ENCODE measurements around the gene RPL23.

DNA sequence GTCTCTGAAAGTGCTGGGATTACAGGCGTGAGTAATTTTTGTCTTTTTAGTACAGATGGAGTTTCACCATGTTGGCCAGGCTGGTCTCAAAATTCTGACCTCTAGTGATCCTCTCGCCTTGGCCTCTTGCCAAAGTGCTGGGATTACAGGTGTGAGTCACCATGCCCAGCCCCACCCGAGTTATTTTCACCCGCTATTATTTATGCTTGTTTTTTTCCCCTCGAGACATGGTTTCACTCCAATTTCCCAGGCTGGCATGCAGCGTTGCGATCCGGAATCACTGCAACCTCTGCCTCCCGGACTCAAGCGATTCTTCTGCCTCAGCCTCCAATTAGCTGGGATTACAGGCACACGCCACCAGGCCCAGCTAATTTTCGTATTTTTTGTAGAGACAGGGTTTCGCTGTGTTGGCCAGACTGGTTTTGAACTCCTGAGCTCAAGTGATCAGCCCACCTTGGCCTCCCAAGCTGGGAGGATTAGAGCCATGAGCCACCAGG lies 9.2 kb downstream of the RPL23 start:
- TF ChIP-seq, protein P1, sequence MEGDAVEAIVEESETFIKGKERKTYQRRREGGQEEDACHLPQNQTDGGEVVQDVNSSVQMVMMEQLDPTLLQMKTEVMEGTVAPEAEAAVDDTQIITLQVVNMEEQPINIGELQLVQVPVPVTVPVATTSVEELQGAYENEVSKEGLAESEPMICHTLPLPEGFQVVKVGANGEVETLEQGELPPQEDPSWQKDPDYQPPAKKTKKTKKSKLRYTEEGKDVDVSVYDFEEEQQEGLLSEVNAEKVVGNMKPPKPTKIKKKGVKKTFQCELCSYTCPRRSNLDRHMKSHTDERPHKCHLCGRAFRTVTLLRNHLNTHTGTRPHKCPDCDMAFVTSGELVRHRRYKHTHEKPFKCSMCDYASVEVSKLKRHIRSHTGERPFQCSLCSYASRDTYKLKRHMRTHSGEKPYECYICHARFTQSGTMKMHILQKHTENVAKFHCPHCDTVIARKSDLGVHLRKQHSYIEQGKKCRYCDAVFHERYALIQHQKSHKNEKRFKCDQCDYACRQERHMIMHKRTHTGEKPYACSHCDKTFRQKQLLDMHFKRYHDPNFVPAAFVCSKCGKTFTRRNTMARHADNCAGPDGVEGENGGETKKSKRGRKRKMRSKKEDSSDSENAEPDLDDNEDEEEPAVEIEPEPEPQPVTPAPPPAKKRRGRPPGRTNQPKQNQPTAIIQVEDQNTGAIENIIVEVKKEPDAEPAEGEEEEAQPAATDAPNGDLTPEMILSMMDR (IDR thresholded peaks at IDR 0.05; ENCODE audit: low read length) = no peak
- no peak for TF ChIP-seq EZH2 (optimal IDR thresholded peaks at IDR 0.05; ENCODE audit: low read depth, low read length)
